ENCODE measurements around the gene PIK3R2. TPM values are rescaled to one million over a fixed set of nuclear protein-coding genes. Genes with fewer than 3 reads are reported as not detected.

PIK3R2 gene
- total RNA-seq, 2 experiments from 2014 or later = 7.8 to 9.2 TPM

- no peak for DNase-seq
- Mint-ChIP-seq H3K4me1 (ENCODE audit: low read depth) (peaks cover 39% of the 10 kb centered on the region), H3K27ac (no peak overlapping the region), H3K36me3 (ENCODE audit: low read depth) (peaks cover 42% of the 10 kb centered on the region), H3K9me3 (ENCODE audit: insufficient read depth) (no peaks in the 10 kb centered on the region), H3K4me3 (no peak overlapping the region), H3K27me3 (ENCODE audit: low read depth) (no peaks in the 10 kb centered on the region)
- ChIA-PET CTCF (interaction anchor here (1.8 kb wide), 1 partner anchor 10 kb away, joined by 5 read pairs; no protein-coding TSS in a partner anchor), POLR2A (no interaction called here)
- no peak for ATAC-seq
Measured at GRCh38 chr19:18123819-18124218, 29.1 kb upstream of the PIK3R2 start.

DNA sequence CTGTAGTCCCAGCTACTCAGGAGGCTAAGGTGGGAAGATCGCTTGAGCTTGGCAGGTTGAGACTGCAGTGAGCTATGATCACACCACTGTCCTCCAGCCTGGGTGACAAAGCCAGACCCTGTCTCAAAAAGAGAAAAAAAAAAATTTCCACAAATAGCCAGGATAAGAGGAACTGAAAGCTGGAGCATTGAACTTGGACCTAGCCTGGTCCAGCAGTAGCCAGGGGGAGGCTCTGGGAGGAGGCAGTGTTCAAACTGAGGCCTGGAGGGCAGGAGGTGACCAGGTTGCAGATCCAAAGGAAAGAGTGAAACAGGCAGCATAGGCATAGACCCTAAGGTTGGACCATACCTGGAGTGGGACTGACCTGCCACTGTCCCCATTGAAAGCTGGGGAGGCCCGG, 26.9 kb upstream of the PIK3R2 start:
- no peak overlapping the region for H3K4me3 Mint-ChIP-seq
- no peak for ATAC-seq
- CTCF ChIA-PET = interaction anchor here (1.4 kb wide), 1 partner anchor 13 kb away, joined by 3 read pairs; no protein-coding TSS in a partner anchor
- no peak for DNase-seq
- no peaks in the 10 kb centered on the region for H3K27me3 Mint-ChIP-seq (ENCODE audit: low read depth)
- H3K36me3 Mint-ChIP-seq (ENCODE audit: low read depth) = peaks cover 49% of the 10 kb centered on the region
- POLR2A ChIA-PET = interaction anchor here (0.6 to 0.7 kb wide), 2 partner anchors 47 to 152 kb away, joined by 3 to 4 read pairs; no protein-coding TSS in a partner anchor
- peak overlapping the region; percentile 32 for H3K27ac Mint-ChIP-seq
- H3K9me3 Mint-ChIP-seq (ENCODE audit: insufficient read depth) = no peaks in the 10 kb centered on the region
- H3K4me1 Mint-ChIP-seq (ENCODE audit: low read depth) = peaks cover 19% of the 10 kb centered on the region

DNA sequence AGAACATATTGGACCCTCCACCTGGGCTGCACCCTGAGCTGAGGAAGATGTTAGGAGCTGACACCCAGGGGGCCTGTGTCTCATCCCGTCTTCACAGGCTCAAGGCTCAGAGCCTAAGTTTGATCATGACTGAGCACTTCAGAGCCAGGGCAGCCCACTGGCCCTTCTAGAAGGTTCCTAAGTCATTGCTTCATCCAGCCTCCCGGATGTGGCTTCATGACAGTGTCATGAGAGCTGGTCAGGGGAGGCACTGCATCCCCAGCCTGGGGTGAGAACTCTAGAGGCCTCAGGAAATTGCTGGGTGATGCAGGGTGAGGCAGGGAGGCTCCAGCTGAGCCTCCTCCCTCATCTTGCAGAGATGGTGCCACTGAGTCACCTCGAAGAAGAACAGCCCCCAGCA, 24.9 kb upstream of the PIK3R2 start:
- ChIA-PET POLR2A (no interaction called here), CTCF (interaction anchor here (0.9 to 1.7 kb wide), 5 partner anchors 14 to 152 kb away, joined by 3 to 5 read pairs (median 4); partner anchors contain the start of genes ARRDC2 and PIK3R2)
- Mint-ChIP-seq H3K4me1 (ENCODE audit: low read depth) (peaks cover 12% of the 10 kb centered on the region), H3K4me3 (no peak overlapping the region), H3K9me3 (ENCODE audit: insufficient read depth) (no peaks in the 10 kb centered on the region), H3K36me3 (ENCODE audit: low read depth) (peaks cover 49% of the 10 kb centered on the region), H3K27ac (peak overlapping the region; percentile 81), H3K27me3 (ENCODE audit: low read depth) (no peaks in the 10 kb centered on the region)
- DNase-seq (peak; percentile 46), ATAC-seq (peak; percentile 47)

- no peak for DNase-seq
- Mint-ChIP-seq H3K27ac (peak overlapping the region; percentile 81), H3K4me3 (no peak overlapping the region), H3K9me3 (ENCODE audit: insufficient read depth) (no peaks in the 10 kb centered on the region), H3K4me1 (ENCODE audit: low read depth) (peaks cover 11% of the 10 kb centered on the region), H3K36me3 (ENCODE audit: low read depth) (peaks cover 45% of the 10 kb centered on the region), H3K27me3 (ENCODE audit: low read depth) (no peaks in the 10 kb centered on the region)
- ATAC-seq = no peak
- CTCF ChIA-PET = interaction anchor here (0.9 to 1.7 kb wide), 4 partner anchors 15 to 151 kb away, joined by 3 to 5 read pairs (median 4); partner anchors contain the start of genes ARRDC2 and PIK3R2
- POLR2A ChIA-PET = interaction anchor here (1.6 kb wide), 1 partner anchor 10 kb away, joined by 4 read pairs; no protein-coding TSS in a partner anchor
Measured at GRCh38 chr19:18128805-18129204, 24.2 kb upstream of the PIK3R2 start.

GRCh38 chr19:18130523-18131242, 22.3 kb upstream of the PIK3R2 start:
- Mint-ChIP-seq H3K9me3 (ENCODE audit: insufficient read depth) (no peaks in the 10 kb centered on the region), H3K27me3 (ENCODE audit: low read depth) (no peaks in the 10 kb centered on the region), H3K27ac (no peak overlapping the region), H3K36me3 (ENCODE audit: low read depth) (peaks cover 44% of the 10 kb centered on the region), H3K4me3 (no peak overlapping the region), H3K4me1 (ENCODE audit: low read depth) (peaks cover 11% of the 10 kb centered on the region)
- no peak for DNase-seq
- CTCF ChIA-PET = no interaction called here
- no peak for ATAC-seq
- POLR2A ChIA-PET = no interaction called here

- DNase-seq (no peak), ATAC-seq (peak; percentile 18)
- Mint-ChIP-seq H3K36me3 (ENCODE audit: low read depth) (peaks cover 40% of the 10 kb centered on the region), H3K27ac (no peak overlapping the region), H3K4me3 (no peak overlapping the region), H3K4me1 (ENCODE audit: low read depth) (peaks cover 11% of the 10 kb centered on the region), H3K9me3 (ENCODE audit: insufficient read depth) (no peaks in the 10 kb centered on the region), H3K27me3 (ENCODE audit: low read depth) (no peaks in the 10 kb centered on the region)
- ChIA-PET POLR2A (no interaction called here), CTCF (no interaction called here)
Measured at GRCh38 chr19:18131841-18132596, 20.9 kb upstream of the PIK3R2 start.

DNA sequence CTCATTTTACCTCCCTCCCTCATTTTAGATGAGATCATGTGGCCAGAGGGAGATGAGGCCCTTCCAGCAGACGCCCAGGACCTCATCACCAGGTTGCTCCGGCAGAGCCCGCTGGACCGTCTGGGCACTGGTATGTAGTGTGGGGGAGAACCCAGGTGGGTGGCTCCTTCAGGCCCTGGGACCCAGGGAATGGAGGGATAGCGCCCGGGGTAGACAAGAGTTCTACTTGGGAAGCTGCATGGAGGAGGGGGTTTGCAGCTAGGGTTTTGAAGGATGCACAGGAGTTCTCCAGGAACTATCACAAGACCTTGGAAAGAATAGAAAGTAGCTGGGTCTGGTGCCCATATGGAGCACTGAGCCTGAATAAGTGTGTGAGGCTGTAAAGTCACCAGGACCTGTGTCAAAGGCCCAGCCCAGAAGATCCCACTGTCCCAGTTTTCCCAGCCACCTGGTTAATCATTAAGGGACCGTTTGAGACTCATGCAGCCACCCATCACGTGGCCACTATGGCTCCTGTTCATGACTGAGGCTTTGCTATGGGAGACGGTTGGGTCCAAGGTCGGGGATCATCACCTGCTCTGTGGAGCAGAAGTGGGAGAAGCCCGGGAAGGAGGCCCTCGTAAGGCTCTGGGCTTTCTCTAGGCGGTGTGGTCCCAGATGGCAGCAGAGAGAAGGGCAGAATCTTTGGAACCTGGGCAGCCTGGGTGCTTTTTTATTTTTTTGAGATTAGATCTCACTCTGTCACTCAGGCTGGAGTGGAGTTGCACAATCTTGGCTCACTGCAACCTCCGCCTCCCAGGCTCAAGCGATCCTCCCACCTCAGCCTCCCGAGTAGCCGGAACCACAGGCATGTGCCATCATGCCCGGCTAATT, 17.0 kb upstream of the PIK3R2 start:
- ATAC-seq = no peak
- Mint-ChIP-seq H3K4me1 (ENCODE audit: low read depth) (no peaks in the 10 kb centered on the region), H3K36me3 (ENCODE audit: low read depth) (peaks cover 36% of the 10 kb centered on the region), H3K9me3 (ENCODE audit: insufficient read depth) (no peaks in the 10 kb centered on the region), H3K4me3 (no peak overlapping the region), H3K27ac (peak overlapping the region; percentile 57), H3K27me3 (ENCODE audit: low read depth) (no peaks in the 10 kb centered on the region)
- ChIA-PET POLR2A (no interaction called here), CTCF (no interaction called here)
- DNase-seq = no peak

GRCh38 chr19:18137242-18137641, 15.7 kb upstream of the PIK3R2 start:
- Mint-ChIP-seq H3K4me3 (no peak overlapping the region), H3K27me3 (ENCODE audit: low read depth) (no peaks in the 10 kb centered on the region), H3K27ac (no peak overlapping the region), H3K4me1 (ENCODE audit: low read depth) (no peaks in the 10 kb centered on the region), H3K36me3 (ENCODE audit: low read depth) (peaks cover 36% of the 10 kb centered on the region), H3K9me3 (ENCODE audit: insufficient read depth) (no peaks in the 10 kb centered on the region)
- POLR2A ChIA-PET = interaction anchor here (0.5 to 1.4 kb wide), 2 partner anchors 11 to 136 kb away, joined by 3 read pairs; no protein-coding TSS in a partner anchor
- DNase-seq (no peak), ATAC-seq (no peak)
- CTCF ChIA-PET = interaction anchor here (0.7 to 1.0 kb wide), 3 partner anchors 11 to 23 kb away, joined by 3 read pairs; no protein-coding TSS in a partner anchor

- Mint-ChIP-seq H3K27me3 (ENCODE audit: low read depth) (no peaks in the 10 kb centered on the region), H3K36me3 (ENCODE audit: low read depth) (peaks cover 33% of the 10 kb centered on the region), H3K4me1 (ENCODE audit: low read depth) (no peaks in the 10 kb centered on the region), H3K4me3 (no peak overlapping the region), H3K27ac (no peak overlapping the region), H3K9me3 (ENCODE audit: insufficient read depth) (no peaks in the 10 kb centered on the region)
- POLR2A ChIA-PET = interaction anchor here (0.5 to 1.4 kb wide), 2 partner anchors 11 to 136 kb away, joined by 3 read pairs; no protein-coding TSS in a partner anchor
- CTCF ChIA-PET = interaction anchor here (0.7 to 1.0 kb wide), 3 partner anchors 10 to 23 kb away, joined by 3 read pairs; no protein-coding TSS in a partner anchor
- no peak for ATAC-seq
- no peak for DNase-seq
Measured at GRCh38 chr19:18137657-18138339, 15.2 kb upstream of the PIK3R2 start.

GRCh38 chr19:18140473-18140872, 12.5 kb upstream of the PIK3R2 start:
- Mint-ChIP-seq H3K27me3 (ENCODE audit: low read depth) (no peaks in the 10 kb centered on the region), H3K4me3 (no peak overlapping the region), H3K27ac (no peak overlapping the region), H3K4me1 (ENCODE audit: low read depth) (no peaks in the 10 kb centered on the region), H3K9me3 (ENCODE audit: insufficient read depth) (no peaks in the 10 kb centered on the region), H3K36me3 (ENCODE audit: low read depth) (peaks cover 43% of the 10 kb centered on the region)
- no peak for DNase-seq
- ATAC-seq = no peak
- POLR2A ChIA-PET = no interaction called here
- CTCF ChIA-PET = interaction anchor here (3.1 kb wide), 1 partner anchor 12 kb away, joined by 11 read pairs; the partner anchor contains the start of gene PIK3R2

DNA sequence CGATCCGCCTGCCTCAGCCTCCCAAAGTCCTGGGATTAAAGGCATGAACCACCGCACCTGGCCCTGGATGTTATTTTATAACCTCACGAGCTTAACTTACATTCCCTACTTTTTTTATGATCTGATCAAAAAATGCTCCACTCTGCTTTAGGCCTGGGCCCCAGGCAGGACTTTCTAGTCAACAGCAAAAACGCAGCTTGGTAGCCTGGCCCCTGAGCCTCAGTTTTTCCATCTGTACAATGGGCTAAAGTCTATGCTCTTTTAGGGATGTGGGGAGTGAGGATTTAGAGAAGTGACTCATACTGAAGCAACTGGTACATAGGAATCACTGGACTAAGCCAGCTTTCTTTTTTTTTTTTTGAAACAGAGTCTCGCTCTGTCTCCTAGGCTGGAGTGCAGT, 11.9 kb upstream of the PIK3R2 start:
- H3K4me1 Mint-ChIP-seq (ENCODE audit: low read depth) = no peaks in the 10 kb centered on the region
- H3K27me3 Mint-ChIP-seq (ENCODE audit: low read depth) = no peaks in the 10 kb centered on the region
- H3K4me3 Mint-ChIP-seq = no peak overlapping the region
- H3K36me3 Mint-ChIP-seq (ENCODE audit: low read depth) = peaks cover 45% of the 10 kb centered on the region
- DNase-seq = no peak
- no peak for ATAC-seq
- ChIA-PET CTCF (interaction anchor here (3.1 kb wide), 1 partner anchor 11 kb away, joined by 11 read pairs; the partner anchor contains the start of gene PIK3R2), POLR2A (interaction anchor here (0.6 to 2.2 kb wide), 3 partner anchors 11 to 464 kb away, joined by 3 to 11 read pairs (median 4); partner anchors contain the start of gene PIK3R2)
- no peaks in the 10 kb centered on the region for H3K9me3 Mint-ChIP-seq (ENCODE audit: insufficient read depth)
- H3K27ac Mint-ChIP-seq = no peak overlapping the region
